Right atrium auricular region (tissue), 2 donors: Measurements from ENCODE around the gene PLA2G4F. TPM values are rescaled to one million over a fixed set of nuclear protein-coding genes. Genes with fewer than 3 reads are reported as not detected.
A peak's percentile ranks its signal among the peaks of the same experiment; 100 is the strongest.
"Not testable (repeated sequence)": the region's sequence is repeated elsewhere in the genome, so short reads cannot be mapped to it uniquely, and the experiment has no call there.

Experiments
- DNase-seq: peaks from one replicate; pipeline ENCODE4 v3.0.0-alpha.2; 2019; ENCODE audit warnings: low spot score
- H3K27ac ChIP-seq, 2 donors: fragments of 200-600 bp; sonication (generic); 1 replicate in 1 of 2; 2 replicates in 1 of 2; pipeline ENCODE4 v1.5.1; 2016 to 2019
- H3K27me3 ChIP-seq, 2 donors: fragments of 200-600 bp; sonication (generic); one replicate each; pipeline versions ENCODE4 v1.5.1 to v1.6.0; 2017 to 2019
- H3K36me3 ChIP-seq: fragments of 200-600 bp; sonication (generic); one replicate; pipeline ENCODE4 v1.5.1; 2016
- H3K4me1 ChIP-seq, 2 donors: fragments of 200-600 bp; sonication (generic); one replicate each; pipeline versions ENCODE4 v1.5.1 to v1.6.0; 2017 to 2019
- H3K4me3 ChIP-seq, 2 donors: fragments of 200-600 bp; sonication (generic); 1 replicate in 1 of 2; 2 replicates in 1 of 2; pipeline ENCODE4 v1.5.1; 2017 to 2019; ENCODE audit warnings: mild to moderate bottlenecking in 1 of 2, moderate library complexity in 1 of 2
- H3K9me3 ChIP-seq, 2 donors: fragments of 200-600 bp; sonication (generic); one replicate each; pipeline ENCODE4 v1.5.1; 2019
- total RNA-seq, 2 donors: library from RNA; depleted of rRNA; stranded (reverse); fragments of >200 nt; gene quantifications; one replicate each; pipeline ENCODE4 v1.1.0, GENCODE V29; 2016
- TF ChIP-seq, protein P1 (sequence below), 2 donors: fragments of 200-600 bp; sonication (generic); IDR thresholded peaks; one replicate each; pipeline ENCODE4 v1.5.1; 2019; ENCODE audit warnings: antibody characterized with exemption in 2 of 2

PLA2G4F gene
- total RNA-seq, 2 donors from 2014 or later: 0.35 to 3.0 TPM

- TF ChIP-seq, protein P1, sequence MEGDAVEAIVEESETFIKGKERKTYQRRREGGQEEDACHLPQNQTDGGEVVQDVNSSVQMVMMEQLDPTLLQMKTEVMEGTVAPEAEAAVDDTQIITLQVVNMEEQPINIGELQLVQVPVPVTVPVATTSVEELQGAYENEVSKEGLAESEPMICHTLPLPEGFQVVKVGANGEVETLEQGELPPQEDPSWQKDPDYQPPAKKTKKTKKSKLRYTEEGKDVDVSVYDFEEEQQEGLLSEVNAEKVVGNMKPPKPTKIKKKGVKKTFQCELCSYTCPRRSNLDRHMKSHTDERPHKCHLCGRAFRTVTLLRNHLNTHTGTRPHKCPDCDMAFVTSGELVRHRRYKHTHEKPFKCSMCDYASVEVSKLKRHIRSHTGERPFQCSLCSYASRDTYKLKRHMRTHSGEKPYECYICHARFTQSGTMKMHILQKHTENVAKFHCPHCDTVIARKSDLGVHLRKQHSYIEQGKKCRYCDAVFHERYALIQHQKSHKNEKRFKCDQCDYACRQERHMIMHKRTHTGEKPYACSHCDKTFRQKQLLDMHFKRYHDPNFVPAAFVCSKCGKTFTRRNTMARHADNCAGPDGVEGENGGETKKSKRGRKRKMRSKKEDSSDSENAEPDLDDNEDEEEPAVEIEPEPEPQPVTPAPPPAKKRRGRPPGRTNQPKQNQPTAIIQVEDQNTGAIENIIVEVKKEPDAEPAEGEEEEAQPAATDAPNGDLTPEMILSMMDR (IDR thresholded peaks at IDR 0.05): no peak
- Histone ChIP-seq H3K4me1 (no peaks in the 10 kb centered on the region), H3K27ac (no peak overlapping the region), H3K36me3 (no peaks in the 10 kb centered on the region), H3K27me3 (no peaks in the 10 kb centered on the region), H3K4me3 (no peak overlapping the region), H3K9me3 (no peaks in the 10 kb centered on the region)
- peak; percentile 13 for DNase-seq
These were observed 59.4 kb downstream of the PLA2G4F start for GRCh38 chr15:42097018-42097417.

DNA sequence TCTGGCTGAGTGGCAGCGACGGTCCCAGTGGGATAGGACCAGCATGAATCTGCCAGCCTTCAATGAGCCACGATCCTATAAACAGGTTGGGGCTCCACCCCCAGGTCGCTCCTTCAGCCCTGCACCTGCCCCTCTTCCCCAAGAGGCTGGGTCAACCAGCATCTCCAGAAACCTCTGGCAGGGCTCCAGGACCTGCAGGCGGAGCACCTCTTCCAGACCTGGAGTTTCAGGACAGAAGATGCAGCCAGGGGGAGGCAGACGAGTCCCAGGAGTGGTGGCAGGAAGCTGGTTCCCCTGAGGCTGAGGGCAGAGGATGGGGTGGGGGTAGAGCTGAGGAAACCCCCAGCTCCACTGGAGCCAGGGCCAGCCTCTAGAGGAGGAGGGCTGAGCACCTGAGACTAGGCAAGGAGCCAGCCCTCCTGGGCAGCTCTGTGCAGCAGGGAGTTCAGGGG is 61.9 kb downstream of the PLA2G4F start, which contains the start of gene PLA2G4D:
Gene PLA2G4D (minus strand): TSS at position 51 of the 452 bp plus-strand sequence. CDS start 103 bp downstream, outside the sequence.
- H3K27me3 ChIP-seq: no peaks in the 10 kb centered on the region
- H3K36me3 ChIP-seq: no peaks in the 10 kb centered on the region
- no peak within 1 kb of the TSS for H3K27ac ChIP-seq
- DNase-seq: peak; percentile 40
- H3K4me3 ChIP-seq: no peak within 1 kb of the TSS
- TF ChIP-seq, protein P1 (IDR thresholded peaks at IDR 0.05): no peak
- H3K9me3 ChIP-seq: no peaks in the 10 kb centered on the region
- H3K4me1 ChIP-seq: no peaks in the 10 kb centered on the region

- TF ChIP-seq, protein P1 (IDR thresholded peaks at IDR 0.05): no peak
- no peak for DNase-seq
These were observed 62.5 kb downstream of the PLA2G4F start for GRCh38 chr15:42093966-42094365.

DNA sequence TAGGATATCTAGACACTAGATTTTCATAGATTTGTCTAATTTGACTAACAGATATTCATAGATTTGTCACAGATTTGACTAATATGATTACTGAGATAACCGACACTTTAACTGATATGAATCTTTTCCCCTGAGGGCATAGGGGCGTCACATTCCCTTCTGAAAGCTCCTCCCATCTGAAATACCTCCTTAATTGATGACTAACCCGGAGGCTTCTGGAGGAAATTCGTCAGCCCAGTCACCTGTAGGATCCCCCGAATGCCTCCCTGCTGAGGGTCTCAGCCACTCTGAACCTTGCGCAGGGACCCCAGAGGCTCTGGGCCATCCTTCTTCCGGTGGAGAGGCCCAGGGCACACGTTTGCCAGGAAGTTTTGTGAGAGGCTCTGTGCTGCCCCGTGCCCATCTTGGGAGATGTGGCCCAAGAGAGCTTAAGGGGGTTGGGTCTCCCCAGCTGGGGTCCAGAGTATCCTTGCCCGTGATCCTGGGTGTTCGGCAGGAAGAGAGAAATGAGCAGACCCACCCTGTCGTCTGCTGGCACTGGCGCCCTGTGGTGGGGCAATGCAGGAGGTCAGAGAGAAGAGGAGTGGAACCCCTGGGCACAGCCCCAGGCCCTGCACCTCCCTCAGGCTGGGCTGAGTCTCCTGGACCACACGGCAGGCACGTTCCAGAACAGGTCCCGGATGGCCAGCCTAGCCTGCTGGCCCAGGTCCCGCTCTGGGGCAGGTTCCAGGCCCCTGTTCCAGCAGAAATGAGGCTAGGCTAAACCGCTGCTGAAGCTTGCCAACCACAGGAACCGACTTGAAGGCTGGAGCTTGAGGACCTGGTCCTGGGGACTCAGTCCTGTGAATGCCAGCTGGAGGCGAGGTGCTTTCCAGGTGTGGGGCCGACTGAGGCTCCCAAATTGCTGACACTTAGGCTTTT is 63.8 kb downstream of the PLA2G4F start:
- Histone ChIP-seq H3K9me3 (no peaks in the 10 kb centered on the region), H3K4me1 (no peaks in the 10 kb centered on the region), H3K4me3 (no peak overlapping the region), H3K36me3 (no peaks in the 10 kb centered on the region), H3K27ac (no peak overlapping the region), H3K27me3 (no peaks in the 10 kb centered on the region)
- TF ChIP-seq, protein P1 (IDR thresholded peaks at IDR 0.05): no peak
- peak; percentile 40 for DNase-seq

More at GRCh38 chr15:42093966-42094365, 62.5 kb downstream of the PLA2G4F start:
- Histone ChIP-seq H3K27ac (no peak overlapping the region), H3K36me3 (no peaks in the 10 kb centered on the region), H3K4me1 (no peaks in the 10 kb centered on the region), H3K4me3 (no peak overlapping the region), H3K27me3 (no peaks in the 10 kb centered on the region), H3K9me3 (no peaks in the 10 kb centered on the region)

- H3K4me3 ChIP-seq, H3K36me3 ChIP-seq, H3K27ac ChIP-seq, H3K4me1 ChIP-seq, H3K27me3 ChIP-seq, H3K9me3 ChIP-seq: not testable (repeated sequence)
- DNase-seq: peak; percentile 40
These were observed 64.6 kb downstream of the PLA2G4F start for GRCh38 chr15:42091753-42092397.

GRCh38 chr15:42090781-42091180 is 65.7 kb downstream of the PLA2G4F start:
- Histone ChIP-seq H3K9me3 (no peaks in the 10 kb centered on the region), H3K4me3 (no peak overlapping the region), H3K27me3 (no peaks in the 10 kb centered on the region), H3K4me1 (no peaks in the 10 kb centered on the region), H3K27ac (no peak overlapping the region), H3K36me3 (no peaks in the 10 kb centered on the region)
- DNase-seq: peak; percentile 30
- TF ChIP-seq, protein P1 (IDR thresholded peaks at IDR 0.05): no peak
